Measurements from ENCODE around the gene CPT1A. TPM values are rescaled to one million over a fixed set of nuclear protein-coding genes. Genes with fewer than 3 reads are reported as not detected.

The CPT1A gene
- total and polyA plus RNA-seq, 10 of the 15 experiments (the other 5 are each of a cell fraction or from before 2014, with no cell fraction given): 1.1 to 17.5 (median 6.0) TPM

- TF ChIP-seq, protein P1, sequence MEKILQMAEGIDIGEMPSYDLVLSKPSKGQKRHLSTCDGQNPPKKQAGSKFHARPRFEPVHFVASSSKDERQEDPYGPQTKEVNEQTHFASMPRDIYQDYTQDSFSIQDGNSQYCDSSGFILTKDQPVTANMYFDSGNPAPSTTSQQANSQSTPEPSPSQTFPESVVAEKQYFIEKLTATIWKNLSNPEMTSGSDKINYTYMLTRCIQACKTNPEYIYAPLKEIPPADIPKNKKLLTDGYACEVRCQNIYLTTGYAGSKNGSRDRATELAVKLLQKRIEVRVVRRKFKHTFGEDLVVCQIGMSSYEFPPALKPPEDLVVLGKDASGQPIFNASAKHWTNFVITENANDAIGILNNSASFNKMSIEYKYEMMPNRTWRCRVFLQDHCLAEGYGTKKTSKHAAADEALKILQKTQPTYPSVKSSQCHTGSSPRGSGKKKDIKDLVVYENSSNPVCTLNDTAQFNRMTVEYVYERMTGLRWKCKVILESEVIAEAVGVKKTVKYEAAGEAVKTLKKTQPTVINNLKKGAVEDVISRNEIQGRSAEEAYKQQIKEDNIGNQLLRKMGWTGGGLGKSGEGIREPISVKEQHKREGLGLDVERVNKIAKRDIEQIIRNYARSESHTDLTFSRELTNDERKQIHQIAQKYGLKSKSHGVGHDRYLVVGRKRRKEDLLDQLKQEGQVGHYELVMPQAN (conservative IDR thresholded peaks at IDR 0.05): no peak; the same call in 1 of the 2 replicates
- TF ChIP-seq ZBED1 (IDR thresholded peaks at IDR 0.05; ENCODE audit: borderline replicate concordance) (no peak), RELA (IDR thresholded peaks at IDR 0.05; ENCODE audit: borderline replicate concordance, partially characterized antibody) (peak; percentile 28), CBX5 (IDR thresholded peaks at IDR 0.05; ENCODE audit: low read depth) (no peak), PKNOX1 (IDR thresholded peaks at IDR 0.05) (peak; percentile 97), HDAC6 (IDR thresholded peaks at IDR 0.05; ENCODE audit: unreplicated experiment) (peak; percentile 91), RAD51 (IDR thresholded peaks at IDR 0.05) (no peak), GATAD2B (conservative IDR thresholded peaks at IDR 0.05; ENCODE audit: low read depth) (peak; percentile 80), ESRRA (IDR thresholded peaks at IDR 0.05; ENCODE audit: low read length) (no peak), HCFC1 (IDR thresholded peaks at IDR 0.05; ENCODE audit: low read length) (no peak), POLR2A (IDR thresholded peaks at IDR 0.05; ENCODE audit: low read depth, low read length) (peak; percentile 55), ZNF24 (IDR thresholded peaks at IDR 0.05) (0 out of 2 replicates have a peak, but pooled peaks have one; percentile 4), ZNF687 (IDR thresholded peaks at IDR 0.05) (0 out of 2 replicates have a peak, but pooled peaks have one; percentile 45), IKZF2 (IDR thresholded peaks at IDR 0.05) (peak; percentile 54 to 57), LARP7 (IDR thresholded peaks at IDR 0.05) (peak; percentile 81)
- TF ChIP-seq, protein P2, sequence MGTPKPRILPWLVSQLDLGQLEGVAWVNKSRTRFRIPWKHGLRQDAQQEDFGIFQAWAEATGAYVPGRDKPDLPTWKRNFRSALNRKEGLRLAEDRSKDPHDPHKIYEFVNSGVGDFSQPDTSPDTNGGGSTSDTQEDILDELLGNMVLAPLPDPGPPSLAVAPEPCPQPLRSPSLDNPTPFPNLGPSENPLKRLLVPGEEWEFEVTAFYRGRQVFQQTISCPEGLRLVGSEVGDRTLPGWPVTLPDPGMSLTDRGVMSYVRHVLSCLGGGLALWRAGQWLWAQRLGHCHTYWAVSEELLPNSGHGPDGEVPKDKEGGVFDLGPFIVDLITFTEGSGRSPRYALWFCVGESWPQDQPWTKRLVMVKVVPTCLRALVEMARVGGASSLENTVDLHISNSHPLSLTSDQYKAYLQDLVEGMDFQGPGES (IDR thresholded peaks at IDR 0.05): peak; percentile 6; the same call in 1 of the 2 replicates
- TF ChIP-seq, protein P3, sequence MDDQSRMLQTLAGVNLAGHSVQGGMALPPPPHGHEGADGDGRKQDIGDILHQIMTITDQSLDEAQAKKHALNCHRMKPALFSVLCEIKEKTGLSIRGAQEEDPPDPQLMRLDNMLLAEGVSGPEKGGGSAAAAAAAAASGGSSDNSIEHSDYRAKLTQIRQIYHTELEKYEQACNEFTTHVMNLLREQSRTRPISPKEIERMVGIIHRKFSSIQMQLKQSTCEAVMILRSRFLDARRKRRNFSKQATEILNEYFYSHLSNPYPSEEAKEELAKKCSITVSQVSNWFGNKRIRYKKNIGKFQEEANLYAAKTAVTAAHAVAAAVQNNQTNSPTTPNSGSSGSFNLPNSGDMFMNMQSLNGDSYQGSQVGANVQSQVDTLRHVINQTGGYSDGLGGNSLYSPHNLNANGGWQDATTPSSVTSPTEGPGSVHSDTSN (IDR thresholded peaks at IDR 0.05; ENCODE audit: insufficient replicate concordance, low read depth, low read length): peak; percentile 93
- TF ChIP-seq, protein P4, sequence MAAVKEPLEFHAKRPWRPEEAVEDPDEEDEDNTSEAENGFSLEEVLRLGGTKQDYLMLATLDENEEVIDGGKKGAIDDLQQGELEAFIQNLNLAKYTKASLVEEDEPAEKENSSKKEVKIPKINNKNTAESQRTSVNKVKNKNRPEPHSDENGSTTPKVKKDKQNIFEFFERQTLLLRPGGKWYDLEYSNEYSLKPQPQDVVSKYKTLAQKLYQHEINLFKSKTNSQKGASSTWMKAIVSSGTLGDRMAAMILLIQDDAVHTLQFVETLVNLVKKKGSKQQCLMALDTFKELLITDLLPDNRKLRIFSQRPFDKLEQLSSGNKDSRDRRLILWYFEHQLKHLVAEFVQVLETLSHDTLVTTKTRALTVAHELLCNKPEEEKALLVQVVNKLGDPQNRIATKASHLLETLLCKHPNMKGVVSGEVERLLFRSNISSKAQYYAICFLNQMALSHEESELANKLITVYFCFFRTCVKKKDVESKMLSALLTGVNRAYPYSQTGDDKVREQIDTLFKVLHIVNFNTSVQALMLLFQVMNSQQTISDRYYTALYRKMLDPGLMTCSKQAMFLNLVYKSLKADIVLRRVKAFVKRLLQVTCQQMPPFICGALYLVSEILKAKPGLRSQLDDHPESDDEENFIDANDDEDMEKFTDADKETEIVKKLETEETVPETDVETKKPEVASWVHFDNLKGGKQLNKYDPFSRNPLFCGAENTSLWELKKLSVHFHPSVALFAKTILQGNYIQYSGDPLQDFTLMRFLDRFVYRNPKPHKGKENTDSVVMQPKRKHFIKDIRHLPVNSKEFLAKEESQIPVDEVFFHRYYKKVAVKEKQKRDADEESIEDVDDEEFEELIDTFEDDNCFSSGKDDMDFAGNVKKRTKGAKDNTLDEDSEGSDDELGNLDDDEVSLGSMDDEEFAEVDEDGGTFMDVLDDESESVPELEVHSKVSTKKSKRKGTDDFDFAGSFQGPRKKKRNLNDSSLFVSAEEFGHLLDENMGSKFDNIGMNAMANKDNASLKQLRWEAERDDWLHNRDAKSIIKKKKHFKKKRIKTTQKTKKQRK (IDR thresholded peaks at IDR 0.05; ENCODE audit: low read depth, low read length): no peak
Measured at GRCh38 chr11:68843703-68844312, 2.1 kb upstream of the CPT1A start (continued).
